WTC11 (cell line): ENCODE measurements around the gene CABCOCO1. TPM values are rescaled to one million over a fixed set of nuclear protein-coding genes. Genes with fewer than 3 reads are reported as not detected.

ENCODE experiments used
- ATAC-seq: fragments of 200-7000 bp; cut with Tn5 transposase; 2 replicates; pipeline ENCODE4 v1.10.0; 2021; ENCODE audit warnings: mild to moderate bottlenecking, moderate library complexity
- CTCF ChIA-PET: fragments of 300-600 bp; sonication (Branson Sonifier 250); formaldehyde crosslinking; loops from one replicate; lab custom pipeline; 2021; ENCODE audit warnings: antibody characterized with exemption; lab: Charles Lee
- POLR2A ChIA-PET: fragments of 350-600 bp; sonication (Branson Sonifier 250); formaldehyde crosslinking; loops from one replicate; lab custom pipeline; 2021; ENCODE audit warnings: antibody characterized with exemption; lab: Charles Lee
- DNase-seq: peaks from one replicate; pipeline ENCODE4 v3.0.0; 2021; ENCODE audit warnings: low spot score
- H3K27ac Mint-ChIP-seq: 2 replicates; pipeline ENCODE4 v1.8.0; 2021; ENCODE audit warnings: mixed read lengths
- H3K27me3 Mint-ChIP-seq: 2 replicates; pipeline ENCODE4 v1.8.0; 2021; ENCODE audit warnings: low read depth, mild to moderate bottlenecking, moderate library complexity, mixed read lengths
- H3K36me3 Mint-ChIP-seq: 2 replicates; pipeline ENCODE4 v1.8.0; 2021; ENCODE audit warnings: mixed read lengths
- H3K4me1 Mint-ChIP-seq: 2 replicates; pipeline ENCODE4 v1.8.0; 2022; ENCODE audit warnings: mixed read lengths
- H3K4me3 Mint-ChIP-seq: 2 replicates; pipeline ENCODE4 v1.8.0; 2021; ENCODE audit warnings: mild to moderate bottlenecking, moderate library complexity, mixed read lengths
- H3K9me3 Mint-ChIP-seq: 2 replicates; pipeline ENCODE4 v1.8.0; 2021; ENCODE audit warnings: mixed read lengths
- ATF1 ChIP-seq: sonication (generic); formaldehyde crosslinking; IDR thresholded peaks from 2 replicates; pipeline ENCODE4 v1.8.1; 2023; ENCODE audit warnings: mild to moderate bottlenecking, moderate library complexity, missing genetic modification reagents
- E2F4 ChIP-seq: sonication (generic); formaldehyde crosslinking; IDR thresholded peaks from 2 replicates; pipeline ENCODE4 v1.8.1; 2022; ENCODE audit warnings: low read depth, mild to moderate bottlenecking, moderate library complexity, missing genetic modification reagents, borderline replicate concordance
- FOXJ3 ChIP-seq: sonication (generic); formaldehyde crosslinking; IDR thresholded peaks from 2 replicates; pipeline ENCODE4 v1.9.0; 2021; ENCODE audit warnings: missing genetic modification reagents, mild to moderate bottlenecking, borderline replicate concordance
- JAZF1 ChIP-seq: fragments of 250-450 bp; sonication (Bioruptor Pico); IDR thresholded peaks from 2 replicates; pipeline ENCODE4 v1.9.0; 2021; ENCODE audit warnings: moderate library complexity, mild to moderate bottlenecking, inconsistent platforms
- MLX ChIP-seq: sonication (generic); formaldehyde crosslinking; IDR thresholded peaks from 2 replicates; pipeline ENCODE4 v1.8.1; 2023; ENCODE audit warnings: mild to moderate bottlenecking, missing genetic modification reagents, moderate library complexity
- MXD4 ChIP-seq: fragments of 250-450 bp; sonication (Bioruptor Pico); IDR thresholded peaks from 2 replicates; pipeline ENCODE4 v1.8.0; 2021; ENCODE audit warnings: mild to moderate bottlenecking, moderate library complexity, borderline replicate concordance
- SMAD4 ChIP-seq: sonication (generic); formaldehyde crosslinking; IDR thresholded peaks from 2 replicates; pipeline ENCODE4 v1.8.0; 2022; ENCODE audit warnings: mild to moderate bottlenecking, missing genetic modification reagents
- SOX15 ChIP-seq: fragments of 250-450 bp; sonication (Bioruptor Pico); IDR thresholded peaks from 2 replicates; pipeline ENCODE4 v1.9.0; 2021; ENCODE audit warnings: mild to moderate bottlenecking
- USF1 ChIP-seq: sonication (generic); formaldehyde crosslinking; IDR thresholded peaks from 2 replicates; pipeline ENCODE4 v1.8.0; 2022; ENCODE audit warnings: mild to moderate bottlenecking, missing genetic modification reagents
- ZMAT4 ChIP-seq: fragments of 250-450 bp; sonication (Bioruptor Pico); IDR thresholded peaks from 2 replicates; pipeline ENCODE4 v1.9.0; 2021; ENCODE audit warnings: mild to moderate bottlenecking
- ZNF281 ChIP-seq: sonication (generic); formaldehyde crosslinking; IDR thresholded peaks from 2 replicates; pipeline ENCODE4 v1.8.0; 2023; ENCODE audit warnings: mild to moderate bottlenecking, missing genetic modification reagents
- ZNF512 ChIP-seq: sonication (generic); formaldehyde crosslinking; IDR thresholded peaks from 2 replicates; pipeline ENCODE4 v1.8.1; 2022; ENCODE audit warnings: missing genetic modification reagents, borderline replicate concordance
- ZNF671 ChIP-seq: fragments of 250-450 bp; sonication (Bioruptor Pico); IDR thresholded peaks from 2 replicates; pipeline ENCODE4 v1.8.0; 2021; ENCODE audit warnings: mild to moderate bottlenecking
- total RNA-seq: library from RNA; stranded (reverse); gene quantifications from 3 replicates; pipeline ENCODE4 v1.2.3, GENCODE V29; 2021

Gene CABCOCO1
- total RNA-seq, 1 experiment from 2014 or later = not detected

GRCh38 chr10:61765176-61766087, 102.7 kb downstream of the CABCOCO1 start:
- no peak for DNase-seq
- no peaks in the 10 kb centered on the region for H3K27me3 Mint-ChIP-seq
- POLR2A ChIA-PET = no interaction called here
- TF ChIP-seq ZNF281 (CRISPR knock-in tag) = no peak
- no peak for TF ChIP-seq ZNF671 (CRISPR knock-in tag)
- TF ChIP-seq SMAD4 = no peak
- TF ChIP-seq ZNF512 (CRISPR knock-in tag) = no peak
- no peak for TF ChIP-seq FOXJ3 (CRISPR knock-in tag)
- TF ChIP-seq MLX = no peak
- no peak for ATAC-seq
- CTCF ChIA-PET = interaction anchor here (1.4 kb wide), 1 partner anchor 14 kb away, joined by 4 read pairs; no protein-coding TSS in a partner anchor
- no peaks in the 10 kb centered on the region for H3K36me3 Mint-ChIP-seq
- H3K4me1 Mint-ChIP-seq = peaks cover 16% of the 10 kb centered on the region
- no peaks in the 10 kb centered on the region for H3K9me3 Mint-ChIP-seq
- H3K4me3 Mint-ChIP-seq = no peak overlapping the region
- no peak overlapping the region for H3K27ac Mint-ChIP-seq

- TF ChIP-seq SOX15 (CRISPR knock-in tag) (no peak), E2F4 (no peak), ZMAT4 (CRISPR knock-in tag) (no peak), JAZF1 (no peak), SMAD4 (no peak)
- Mint-ChIP-seq H3K27ac (no peak overlapping the region), H3K4me3 (no peak overlapping the region), H3K36me3 (no peaks in the 10 kb centered on the region), H3K27me3 (no peaks in the 10 kb centered on the region), H3K4me1 (peaks cover 16% of the 10 kb centered on the region), H3K9me3 (no peaks in the 10 kb centered on the region)
- CTCF ChIA-PET = interaction anchor here (0.9 to 1.5 kb wide), 2 partner anchors 16 to 68 kb away, joined by 4 to 11 read pairs; no protein-coding TSS in a partner anchor
- ATAC-seq = no peak
- POLR2A ChIA-PET = no interaction called here
- DNase-seq = no peak
Measured at GRCh38 chr10:61766927-61767326, 104.2 kb downstream of the CABCOCO1 start.

GRCh38 chr10:61774031-61774430, 111.3 kb downstream of the CABCOCO1 start:
- no peaks in the 10 kb centered on the region for H3K36me3 Mint-ChIP-seq
- ChIA-PET CTCF (no interaction called here), POLR2A (no interaction called here)
- H3K27ac Mint-ChIP-seq = no peak overlapping the region
- peaks cover 2% of the 10 kb centered on the region for H3K4me1 Mint-ChIP-seq
- TF ChIP-seq ATF1 (CRISPR knock-in tag) (no peak), USF1 (CRISPR knock-in tag) (peak; percentile 88), MXD4 (no peak)
- peaks cover 5% of the 10 kb centered on the region for H3K9me3 Mint-ChIP-seq
- no peaks in the 10 kb centered on the region for H3K27me3 Mint-ChIP-seq
- ATAC-seq (peak; percentile 65; the same call in 1 of the 2 replicates), DNase-seq (no peak)
- H3K4me3 Mint-ChIP-seq = no peak overlapping the region
